HepG2 (cell line): ENCODE results near the gene ZNF541. TPM values are rescaled to one million over a fixed set of nuclear protein-coding genes. Genes with fewer than 3 reads are reported as not detected.

Experiments used
- GATAD1 ChIP-seq: IDR thresholded peaks from 2 replicates; pipeline ENCODE4 v1.6.1; 2016; ENCODE audit warnings: missing genetic modification reagents, missing compliant biosample characterization
- HDAC6 ChIP-seq: fragments of 200-600 bp; sonication (generic); IDR thresholded peaks from 2 replicates; pipeline ENCODE4 v1.7.0; 2017; ENCODE audit warnings: mild to moderate bottlenecking, antibody characterized with exemption, low read length, low read depth
- KDM5B ChIP-seq: sonication (generic); formaldehyde crosslinking; IDR thresholded peaks from 2 replicates; pipeline ENCODE4 v1.4.0; 2020; ENCODE audit warnings: missing genetic modification reagents, mild to moderate bottlenecking, borderline replicate concordance
- KLF6 ChIP-seq: IDR thresholded peaks from 2 replicates; pipeline ENCODE4 v1.8.0; 2016; ENCODE audit warnings: missing biosample characterization, missing genetic modification reagents
- ZBTB40 ChIP-seq, 2 experiments: fragments of 450-650 bp in 1 of 2; sonication (generic) in 1 of 2; formaldehyde crosslinking in 1 of 2; IDR thresholded peaks; 2 replicates each; pipeline versions ENCODE4 v1.6.1 to v1.8.0; 2016 to 2022; ENCODE audit warnings: antibody characterized with exemption in 1 of 2, mild to moderate bottlenecking in 1 of 2, missing genetic modification reagents in 1 of 2
- ZFP41 ChIP-seq: sonication (generic); formaldehyde crosslinking; IDR thresholded peaks from 2 replicates; pipeline ENCODE4 v1.4.0; 2020; ENCODE audit warnings: mild to moderate bottlenecking, missing genetic modification reagents, borderline replicate concordance
- polyA plus RNA-seq, 8 experiments: library from polyadenylated mRNA; depleted of rRNA in 3 of 8; stranded (reverse) in 7 of 8; unstranded in 1 of 8; fragments of >200 nt; fragmentation: Illumina TruSeq in 4 of 8; extraction: Trizol in 4 of 8; gene quantifications; 2 replicates each; pipeline versions ENCODE4 v1.2.1 to v1.2.3, GENCODE V29; 2011 to 2016; ENCODE audit warnings: low read depth in 4 of 8, missing spikeins in 1 of 8, mixed read lengths in 1 of 8; ENCODE audit not compliant: insufficient read depth in 1 of 8
- total RNA-seq, 5 experiments: library from RNA; depleted of rRNA; stranded (reverse); fragments of >200 nt; fragmentation: Illumina TruSeq; extraction: Trizol; gene quantifications; 2 replicates each; pipeline ENCODE4 v1.2.3, GENCODE V29; 2016; ENCODE audit warnings: low read depth in 1 of 5

Gene ZNF541
- total and polyA plus RNA-seq, 2 of the 13 experiments (the other 11 are each of a cell fraction or from before 2014, with no cell fraction given): 0.03 to 0.04 TPM

DNA sequence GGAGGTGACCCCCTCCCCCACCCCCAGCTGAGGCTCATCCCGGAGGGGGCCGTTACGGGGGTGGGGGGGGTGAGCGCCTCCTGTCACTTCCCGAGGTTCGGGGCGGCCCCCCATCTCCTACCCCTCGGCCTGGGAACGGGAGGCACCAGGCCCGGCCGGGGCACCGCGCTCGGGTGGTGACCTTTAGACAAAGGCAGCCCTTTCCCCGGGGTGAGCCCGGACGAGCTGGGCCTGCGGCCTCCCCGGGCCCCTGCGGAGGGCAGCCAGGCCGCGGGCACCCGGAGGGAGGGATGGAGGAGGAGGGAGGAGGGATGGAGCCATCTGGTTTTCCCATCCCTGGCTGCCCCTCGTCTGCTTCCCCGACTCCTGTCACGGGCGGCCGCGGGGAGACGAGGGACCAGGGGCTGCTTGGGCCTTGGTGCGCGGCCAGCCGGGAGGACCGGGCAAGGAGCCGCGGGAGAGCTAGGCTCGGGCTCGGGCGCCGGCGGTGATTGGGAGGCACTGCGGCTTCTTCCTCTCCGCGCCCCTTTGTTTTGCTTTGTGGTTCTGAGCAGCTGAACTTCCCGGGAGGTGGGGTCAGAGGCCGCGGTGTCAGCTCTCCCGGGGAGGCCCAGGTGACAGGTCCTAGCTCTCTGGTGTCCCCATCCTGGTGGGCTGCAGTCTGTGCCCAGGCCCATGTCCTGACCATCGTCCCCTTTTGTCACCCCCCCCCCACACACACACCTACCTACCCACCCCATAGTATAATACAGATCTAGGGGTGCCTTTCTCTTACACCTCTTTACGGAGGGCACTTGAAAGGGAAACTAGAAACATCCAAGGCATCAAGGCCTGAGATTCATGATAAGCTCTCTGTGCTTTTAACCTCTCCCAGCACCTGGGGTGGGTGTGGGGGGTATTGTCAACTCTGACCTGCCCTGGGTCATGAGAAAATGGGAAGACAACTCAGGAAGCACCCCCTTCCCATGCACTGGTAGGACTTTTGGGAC is 37.3 kb upstream of the ZNF541 start (continued):
- TF ChIP-seq KLF6 (CRISPR knock-in tag) (no peak), KDM5B (CRISPR knock-in tag) (peak; percentile 75; the same call in 1 of the 2 replicates), ZFP41 (CRISPR knock-in tag) (no peak), GATAD1 (CRISPR knock-in tag) (peak; percentile 43; the same call in 1 of the 2 replicates), HDAC6 (no peak), ZBTB40 (IDR thresholded peaks at IDR 0.05) (no peak), ZBTB40 (CRISPR knock-in tag; IDR thresholded peaks at IDR 0.05) (no peak)
